ENCODE data around the gene YPEL2. TPM values are rescaled to one million over a fixed set of nuclear protein-coding genes. Genes with fewer than 3 reads are reported as not detected.

Gene YPEL2
- total and polyA plus RNA-seq, 2 of the 13 experiments (the other 11 are each of a cell fraction or from before 2014, with no cell fraction given): 8.5 to 21.1 TPM

DNA sequence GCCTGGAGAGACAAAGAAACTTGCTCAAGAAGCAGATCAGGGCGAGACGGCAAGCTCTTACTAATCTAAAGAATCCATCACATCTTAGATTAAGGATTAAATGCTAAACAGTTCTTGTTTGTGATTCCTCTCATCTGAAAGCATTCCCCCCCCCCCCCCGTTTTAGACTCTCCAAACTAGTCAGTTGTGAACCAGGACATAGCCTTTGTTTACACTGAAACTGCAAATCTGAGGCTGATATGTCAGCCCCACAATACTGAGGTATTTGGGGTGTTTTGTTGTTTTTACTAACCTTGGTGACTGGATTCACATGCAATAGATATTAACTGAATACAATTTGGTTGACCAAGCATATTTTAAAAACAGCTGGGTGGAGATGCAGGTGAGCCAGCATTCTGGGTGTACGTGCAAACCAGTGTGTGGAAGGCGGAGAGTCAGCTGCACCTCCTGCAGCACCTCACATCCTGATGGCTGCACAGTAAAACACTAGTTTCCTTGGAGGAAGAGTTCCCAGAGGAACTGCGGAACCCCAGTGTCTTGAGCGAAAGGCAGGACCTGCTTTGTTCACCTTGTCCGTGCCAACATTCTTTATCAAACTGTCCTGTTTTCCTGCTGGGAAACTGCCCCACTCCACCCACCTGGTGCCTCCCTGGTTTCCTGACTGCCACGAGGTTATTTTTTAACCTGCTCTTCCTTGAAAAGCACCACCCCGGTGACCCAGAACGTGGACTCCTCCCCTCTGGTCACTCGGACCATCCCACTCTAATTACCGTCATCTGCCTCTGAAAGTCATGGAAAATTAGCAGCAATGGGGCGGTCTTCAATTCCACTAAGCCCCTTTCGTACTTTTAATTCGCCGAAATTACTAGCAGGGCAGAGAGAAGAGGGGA lies 1.2 kb upstream of the YPEL2 start (continued):
- TF ChIP-seq, protein P1, sequence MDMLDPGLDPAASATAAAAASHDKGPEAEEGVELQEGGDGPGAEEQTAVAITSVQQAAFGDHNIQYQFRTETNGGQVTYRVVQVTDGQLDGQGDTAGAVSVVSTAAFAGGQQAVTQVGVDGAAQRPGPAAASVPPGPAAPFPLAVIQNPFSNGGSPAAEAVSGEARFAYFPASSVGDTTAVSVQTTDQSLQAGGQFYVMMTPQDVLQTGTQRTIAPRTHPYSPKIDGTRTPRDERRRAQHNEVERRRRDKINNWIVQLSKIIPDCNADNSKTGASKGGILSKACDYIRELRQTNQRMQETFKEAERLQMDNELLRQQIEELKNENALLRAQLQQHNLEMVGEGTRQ (IDR thresholded peaks at IDR 0.05; ENCODE audit: low read depth, low read length): no peak
- TF ChIP-seq, protein P1 (CRISPR knock-in tag; IDR thresholded peaks at IDR 0.05; ENCODE audit: borderline replicate concordance): no peak
- no peak; the same call in 1 of the 2 replicates for TF ChIP-seq DNMT3B (CRISPR knock-in tag; conservative IDR thresholded peaks at IDR 0.05)
- TF ChIP-seq, protein P2, sequence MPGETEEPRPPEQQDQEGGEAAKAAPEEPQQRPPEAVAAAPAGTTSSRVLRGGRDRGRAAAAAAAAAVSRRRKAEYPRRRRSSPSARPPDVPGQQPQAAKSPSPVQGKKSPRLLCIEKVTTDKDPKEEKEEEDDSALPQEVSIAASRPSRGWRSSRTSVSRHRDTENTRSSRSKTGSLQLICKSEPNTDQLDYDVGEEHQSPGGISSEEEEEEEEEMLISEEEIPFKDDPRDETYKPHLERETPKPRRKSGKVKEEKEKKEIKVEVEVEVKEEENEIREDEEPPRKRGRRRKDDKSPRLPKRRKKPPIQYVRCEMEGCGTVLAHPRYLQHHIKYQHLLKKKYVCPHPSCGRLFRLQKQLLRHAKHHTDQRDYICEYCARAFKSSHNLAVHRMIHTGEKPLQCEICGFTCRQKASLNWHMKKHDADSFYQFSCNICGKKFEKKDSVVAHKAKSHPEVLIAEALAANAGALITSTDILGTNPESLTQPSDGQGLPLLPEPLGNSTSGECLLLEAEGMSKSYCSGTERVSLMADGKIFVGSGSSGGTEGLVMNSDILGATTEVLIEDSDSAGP (CRISPR knock-in tag; IDR thresholded peaks at IDR 0.05; ENCODE audit: borderline replicate concordance): 0 out of 2 replicates have a peak, but pooled peaks have one; percentile 33
- TF ChIP-seq AGO1 (IDR thresholded peaks at IDR 0.05; ENCODE audit: low read depth, low read length, poor library complexity, severe bottlenecking): no peak
- TF ChIP-seq ZNF230 (CRISPR knock-in tag; IDR thresholded peaks at IDR 0.05): no peak
- no peak for TF ChIP-seq ZNF234 (CRISPR knock-in tag; conservative IDR thresholded peaks at IDR 0.05)
- no peak for TF ChIP-seq CHD4 (IDR thresholded peaks at IDR 0.05; ENCODE audit: borderline replicate concordance, low read length)
- no peak for TF ChIP-seq ZFYVE20 (CRISPR knock-in tag; IDR thresholded peaks at IDR 0.05; ENCODE audit: borderline replicate concordance, low read depth)
- TF ChIP-seq DR1 (CRISPR knock-in tag; IDR thresholded peaks at IDR 0.05): peak; percentile 69
- 0 out of 2 replicates have a peak, but pooled peaks have one; percentile 71 for TF ChIP-seq BRCA1 (CRISPR knock-in tag; IDR thresholded peaks at IDR 0.05)
- TF ChIP-seq TCF7L2 (IDR thresholded peaks at IDR 0.05; ENCODE audit: low read depth, low read length): no peak
- TF ChIP-seq, protein P3, sequence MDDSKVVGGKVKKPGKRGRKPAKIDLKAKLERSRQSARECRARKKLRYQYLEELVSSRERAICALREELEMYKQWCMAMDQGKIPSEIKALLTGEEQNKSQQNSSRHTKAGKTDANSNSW (CRISPR knock-in tag; IDR thresholded peaks at IDR 0.05; ENCODE audit: borderline replicate concordance): no peak
- TF ChIP-seq FOXK1 (CRISPR knock-in tag; IDR thresholded peaks at IDR 0.05; ENCODE audit: borderline replicate concordance, low read depth): peak; percentile 13; the same call in 1 of the 2 replicates
- no peak for TF ChIP-seq RELA (CRISPR knock-in tag; IDR thresholded peaks at IDR 0.05)
- peak; percentile 81; the same call in 1 of the 2 replicates for TF ChIP-seq ZFP90 (CRISPR knock-in tag; IDR thresholded peaks at IDR 0.05; ENCODE audit: borderline replicate concordance)
- no peak for TF ChIP-seq ARNT (IDR thresholded peaks at IDR 0.05)
- TF ChIP-seq ZNF432 (CRISPR knock-in tag; IDR thresholded peaks at IDR 0.05; ENCODE audit: borderline replicate concordance): no peak
- TF ChIP-seq DPF2 (CRISPR knock-in tag; IDR thresholded peaks at IDR 0.05; ENCODE audit: borderline replicate concordance, low read depth): 0 out of 2 replicates have a peak, but pooled peaks have one; percentile 27
- TF ChIP-seq PRPF4 (IDR thresholded peaks at IDR 0.05; ENCODE audit: low read depth, low read length, poor library complexity, severe bottlenecking): no peak
- TF ChIP-seq ZNF251 (CRISPR knock-in tag; IDR thresholded peaks at IDR 0.05): no peak
- TF ChIP-seq ZNF33A (CRISPR knock-in tag; IDR thresholded peaks at IDR 0.05; ENCODE audit: borderline replicate concordance): no peak
- no peak for TF ChIP-seq ZKSCAN5 (CRISPR knock-in tag; IDR thresholded peaks at IDR 0.05)
- TF ChIP-seq, protein P4, sequence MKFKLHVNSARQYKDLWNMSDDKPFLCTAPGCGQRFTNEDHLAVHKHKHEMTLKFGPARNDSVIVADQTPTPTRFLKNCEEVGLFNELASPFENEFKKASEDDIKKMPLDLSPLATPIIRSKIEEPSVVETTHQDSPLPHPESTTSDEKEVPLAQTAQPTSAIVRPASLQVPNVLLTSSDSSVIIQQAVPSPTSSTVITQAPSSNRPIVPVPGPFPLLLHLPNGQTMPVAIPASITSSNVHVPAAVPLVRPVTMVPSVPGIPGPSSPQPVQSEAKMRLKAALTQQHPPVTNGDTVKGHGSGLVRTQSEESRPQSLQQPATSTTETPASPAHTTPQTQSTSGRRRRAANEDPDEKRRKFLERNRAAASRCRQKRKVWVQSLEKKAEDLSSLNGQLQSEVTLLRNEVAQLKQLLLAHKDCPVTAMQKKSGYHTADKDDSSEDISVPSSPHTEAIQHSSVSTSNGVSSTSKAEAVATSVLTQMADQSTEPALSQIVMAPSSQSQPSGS (CRISPR knock-in tag; IDR thresholded peaks at IDR 0.05): peak; percentile 66; the same call in 1 of the 2 replicates
